PC-3 (cell line): Measurements from ENCODE around the gene SNRNP70.

Experiments used
- CTCF ChIP-seq: fragments of 300-600 bp; sonication (generic); conservative IDR thresholded peaks from 2 replicates; pipeline ENCODE4 v1.5.1; 2017; ENCODE audit warnings: antibody characterized with exemption, low read depth, mild to moderate bottlenecking, low read length
- EZH2 ChIP-seq: fragments of 300-600 bp; sonication (generic); IDR thresholded peaks from one replicate; pipeline ENCODE4 v1.6.1; 2017; ENCODE audit warnings: antibody characterized with exemption, mild to moderate bottlenecking, low read length; ENCODE audit not compliant: unreplicated experiment
- EZH2phosphoT487 ChIP-seq: fragments of 300-600 bp; sonication (generic); IDR thresholded peaks from 2 replicates; pipeline ENCODE4 v1.6.1; 2018; ENCODE audit warnings: mild to moderate bottlenecking, antibody characterized with exemption, low read length, borderline replicate concordance

- TF ChIP-seq CTCF (no peak), EZH2 (no peak), EZH2phosphoT487 (no peak)
Measured at GRCh38 chr19:49042177-49042576, 43.1 kb upstream of the SNRNP70 start.
